Suprapubic skin (tissue), 3 donors: ENCODE results near the gene CRYBG2.

ENCODE experiments used
- CTCF ChIP-seq, 2 donors: fragments of 200-600 bp in 1 of 2; fragments of 450-650 bp in 1 of 2; sonication (generic) in 1 of 2; IDR thresholded peaks; one replicate each; pipeline ENCODE4 v1.5.1; 2016 to 2019; ENCODE audit warnings: antibody characterized with exemption in 2 of 2, mild to moderate bottlenecking in 1 of 2, moderate library complexity in 1 of 2
- EP300 ChIP-seq: sonication (generic); formaldehyde crosslinking; IDR thresholded peaks from one replicate; pipeline ENCODE4 v1.6.1; 2017; ENCODE audit warnings: antibody characterized with exemption
- POLR2A ChIP-seq, 2 donors: fragments of 450-650 bp; IDR thresholded peaks; one replicate each; pipeline ENCODE4 v1.6.1; 2017; ENCODE audit warnings: antibody characterized with exemption in 2 of 2, mild to moderate bottlenecking in 2 of 2, moderate library complexity in 2 of 2

GRCh38 chr1:26280333-26281042, 73.4 kb downstream of the CRYBG2 start:
- TF ChIP-seq CTCF (IDR thresholded peaks at IDR 0.05) = no peak
- TF ChIP-seq POLR2A (IDR thresholded peaks at IDR 0.05) = no peak
- TF ChIP-seq EP300 = no peak
